Astrocyte (in vitro differentiated cells and primary cell): Measurements from ENCODE around the gene GPR158.

Experiments used
- EZH2 ChIP-seq: IDR thresholded peaks from 2 replicates; pipeline ENCODE4 v1.6.1; 2012; ENCODE audit warnings: mild to moderate bottlenecking, low read length, inconsistent platforms; ENCODE audit not compliant: insufficient read depth
- TF ChIP-seq, protein P1 (sequence below): IDR thresholded peaks from 2 replicates; pipeline ENCODE4 v1.5.1; 2011; ENCODE audit warnings: low read depth, mild to moderate bottlenecking, inconsistent platforms, low read length, moderate library complexity; ENCODE audit not compliant: insufficient read depth

DNA sequence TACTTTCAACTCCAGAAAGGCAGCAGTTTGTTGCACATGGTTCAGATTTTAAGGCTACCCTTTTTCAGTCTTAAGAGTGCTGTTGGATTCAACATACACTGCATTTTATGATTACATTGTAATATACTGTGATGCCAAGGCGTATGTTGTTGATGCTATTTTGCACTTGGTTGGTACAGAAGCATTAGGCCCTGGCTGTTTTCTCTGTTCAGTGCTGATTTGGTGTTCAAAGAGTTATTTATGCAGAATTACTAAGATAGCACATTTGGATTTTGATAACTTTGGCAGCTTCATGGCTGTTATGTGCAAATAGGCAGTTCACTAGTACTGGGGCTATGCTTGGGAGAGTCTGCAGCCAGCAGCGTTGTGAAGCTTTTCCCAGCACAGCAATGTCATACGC lies 7.8 kb downstream of the GPR158 start:
- no peak for TF ChIP-seq EZH2
- TF ChIP-seq, protein P1, sequence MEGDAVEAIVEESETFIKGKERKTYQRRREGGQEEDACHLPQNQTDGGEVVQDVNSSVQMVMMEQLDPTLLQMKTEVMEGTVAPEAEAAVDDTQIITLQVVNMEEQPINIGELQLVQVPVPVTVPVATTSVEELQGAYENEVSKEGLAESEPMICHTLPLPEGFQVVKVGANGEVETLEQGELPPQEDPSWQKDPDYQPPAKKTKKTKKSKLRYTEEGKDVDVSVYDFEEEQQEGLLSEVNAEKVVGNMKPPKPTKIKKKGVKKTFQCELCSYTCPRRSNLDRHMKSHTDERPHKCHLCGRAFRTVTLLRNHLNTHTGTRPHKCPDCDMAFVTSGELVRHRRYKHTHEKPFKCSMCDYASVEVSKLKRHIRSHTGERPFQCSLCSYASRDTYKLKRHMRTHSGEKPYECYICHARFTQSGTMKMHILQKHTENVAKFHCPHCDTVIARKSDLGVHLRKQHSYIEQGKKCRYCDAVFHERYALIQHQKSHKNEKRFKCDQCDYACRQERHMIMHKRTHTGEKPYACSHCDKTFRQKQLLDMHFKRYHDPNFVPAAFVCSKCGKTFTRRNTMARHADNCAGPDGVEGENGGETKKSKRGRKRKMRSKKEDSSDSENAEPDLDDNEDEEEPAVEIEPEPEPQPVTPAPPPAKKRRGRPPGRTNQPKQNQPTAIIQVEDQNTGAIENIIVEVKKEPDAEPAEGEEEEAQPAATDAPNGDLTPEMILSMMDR, result no peak
